AG04449 (cell line): ENCODE measurements around the gene RARB.

Experiments
- CTCF ChIA-PET: fragments of 350-600 bp; formaldehyde crosslinking; extraction: SDS; loops from one replicate; lab custom pipeline; 2021; ENCODE audit warnings: antibody characterized with exemption; lab: Yijun Ruan, JAX
- POLR2A ChIA-PET: fragments of 400-600, 350-600 bp; formaldehyde crosslinking; extraction: SDS; loops from one replicate; lab custom pipeline; 2020; ENCODE audit warnings: antibody characterized with exemption, inconsistent platforms; lab: Yijun Ruan, JAX
- DNase-seq: peaks from one replicate; pipeline ENCODE4 v3.0.0-alpha.2; 2010; ENCODE audit warnings: low read depth, low spot score
- H3K4me3 ChIP-seq: 2 replicates; pipeline ENCODE4 v1.5.1; 2011; ENCODE audit warnings: low read depth, mild to moderate bottlenecking, control low read depth, low read length
- TF ChIP-seq, protein P1 (sequence below): IDR thresholded peaks from one replicate; pipeline ENCODE4 v1.5.1; 2011; ENCODE audit warnings: mild to moderate bottlenecking, moderate library complexity, low read length, control low read depth, inconsistent platforms; ENCODE audit not compliant: insufficient read depth; ENCODE audit errors: missing control alignments

The RARB gene

GRCh38 chr3:25480811-25481210 is 52.7 kb downstream of the RARB start:
- no peak overlapping the region for H3K4me3 ChIP-seq
- CTCF ChIA-PET: interaction anchor here (0.6 to 3.3 kb wide), 4 partner anchors 12 to 113 kb away, joined by 3 to 10 read pairs (median 6); no protein-coding TSS in a partner anchor
- no peak for DNase-seq
- POLR2A ChIA-PET: interaction anchor here (1.4 kb wide), 1 partner anchor 13 kb away, joined by 3 read pairs; no protein-coding TSS in a partner anchor
- TF ChIP-seq, protein P1, sequence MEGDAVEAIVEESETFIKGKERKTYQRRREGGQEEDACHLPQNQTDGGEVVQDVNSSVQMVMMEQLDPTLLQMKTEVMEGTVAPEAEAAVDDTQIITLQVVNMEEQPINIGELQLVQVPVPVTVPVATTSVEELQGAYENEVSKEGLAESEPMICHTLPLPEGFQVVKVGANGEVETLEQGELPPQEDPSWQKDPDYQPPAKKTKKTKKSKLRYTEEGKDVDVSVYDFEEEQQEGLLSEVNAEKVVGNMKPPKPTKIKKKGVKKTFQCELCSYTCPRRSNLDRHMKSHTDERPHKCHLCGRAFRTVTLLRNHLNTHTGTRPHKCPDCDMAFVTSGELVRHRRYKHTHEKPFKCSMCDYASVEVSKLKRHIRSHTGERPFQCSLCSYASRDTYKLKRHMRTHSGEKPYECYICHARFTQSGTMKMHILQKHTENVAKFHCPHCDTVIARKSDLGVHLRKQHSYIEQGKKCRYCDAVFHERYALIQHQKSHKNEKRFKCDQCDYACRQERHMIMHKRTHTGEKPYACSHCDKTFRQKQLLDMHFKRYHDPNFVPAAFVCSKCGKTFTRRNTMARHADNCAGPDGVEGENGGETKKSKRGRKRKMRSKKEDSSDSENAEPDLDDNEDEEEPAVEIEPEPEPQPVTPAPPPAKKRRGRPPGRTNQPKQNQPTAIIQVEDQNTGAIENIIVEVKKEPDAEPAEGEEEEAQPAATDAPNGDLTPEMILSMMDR: no peak

- ChIA-PET CTCF (interaction anchor here (0.6 to 3.3 kb wide), 3 partner anchors 14 to 112 kb away, joined by 3 to 10 read pairs (median 6); no protein-coding TSS in a partner anchor), POLR2A (interaction anchor here (1.4 kb wide), 1 partner anchor 12 kb away, joined by 3 read pairs; no protein-coding TSS in a partner anchor)
- TF ChIP-seq, protein P1: no peak
- H3K4me3 ChIP-seq: no peak overlapping the region
- no peak for DNase-seq
Measured at GRCh38 chr3:25481386-25481785, 53.3 kb downstream of the RARB start.

- CTCF ChIA-PET: interaction anchor here (0.7 to 3.3 kb wide), 2 partner anchors 10 to 110 kb away, joined by 3 to 11 read pairs; no protein-coding TSS in a partner anchor
- POLR2A ChIA-PET: no interaction called here
Measured at GRCh38 chr3:25483456-25483855, 55.4 kb downstream of the RARB start.

DNA sequence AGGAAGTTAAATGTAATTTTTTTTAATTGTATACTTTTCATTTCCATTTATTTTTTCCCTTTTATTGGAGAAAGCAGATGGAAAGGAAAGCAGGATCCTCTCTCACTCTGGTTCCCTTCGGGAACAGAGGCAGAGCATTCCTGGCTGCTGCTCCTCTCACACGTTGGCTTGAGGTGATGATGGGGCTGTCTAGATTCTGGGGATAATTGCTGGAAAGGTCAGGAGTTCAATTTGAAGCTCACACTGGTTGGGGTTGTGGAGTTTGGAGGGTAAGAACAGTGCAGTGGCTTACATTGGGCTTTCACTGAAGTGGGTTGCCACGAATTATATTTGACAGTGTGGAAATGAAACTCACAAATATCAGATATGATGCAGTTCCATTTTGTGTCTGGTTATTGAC is 57.6 kb downstream of the RARB start:
- CTCF ChIA-PET: no interaction called here
- POLR2A ChIA-PET: no interaction called here
- no peak for DNase-seq
- TF ChIP-seq, protein P1: no peak
- no peak overlapping the region for H3K4me3 ChIP-seq

More at GRCh38 chr3:25483456-25483855, 55.4 kb downstream of the RARB start:
- no peak for DNase-seq
- TF ChIP-seq, protein P1: no peak
- H3K4me3 ChIP-seq: no peak overlapping the region

- H3K4me3 ChIP-seq: no peak overlapping the region
- ChIA-PET CTCF (interaction anchor here (3.5 kb wide), 1 partner anchor 107 kb away, joined by 13 read pairs; no protein-coding TSS in a partner anchor), POLR2A (no interaction called here)
- TF ChIP-seq, protein P1: no peak
- DNase-seq: no peak
Measured at GRCh38 chr3:25486932-25487331, 58.9 kb downstream of the RARB start.

- TF ChIP-seq, protein P1: no peak
- no peak overlapping the region for H3K4me3 ChIP-seq
- DNase-seq: no peak
- ChIA-PET POLR2A (no interaction called here), CTCF (interaction anchor here (0.8 to 3.5 kb wide), 2 partner anchors 19 to 104 kb away, joined by 4 to 13 read pairs; no protein-coding TSS in a partner anchor)
Measured at GRCh38 chr3:25489858-25490593, 62.0 kb downstream of the RARB start.
